OCI-LY7 (cell line): ENCODE results near the gene HDAC7. TPM values are rescaled to one million over a fixed set of nuclear protein-coding genes. Genes with fewer than 3 reads are reported as not detected.

Experiments
- BruUV-seq: library from RNA; stranded (reverse); fragments of 400-500 nt; replicated peaks from 2 replicates; lab custom pipeline; 2021; lab: Mats Ljungman, UMichigan
- CTCF ChIA-PET: fragments of 300-600 bp; sonication (Branson Sonifier 250); formaldehyde crosslinking; loops from one replicate; lab custom pipeline; 2022; ENCODE audit warnings: antibody characterized with exemption; ENCODE audit not compliant: unreplicated experiment; lab: Charles Lee
- POLR2A ChIA-PET: fragments of 300-600 bp; sonication (Branson Sonifier 250); formaldehyde crosslinking; loops from one replicate; lab custom pipeline; 2022; ENCODE audit warnings: antibody characterized with exemption; lab: Charles Lee
- DNase-seq: peaks from one replicate; pipeline ENCODE4 v3.0.0-alpha.2; 2015; ENCODE audit warnings: low spot score
- H2AFZ ChIP-seq: fragments of 200-600 bp; sonication (generic), shearing (Covaris generic); 2 replicates; pipeline ENCODE4 v1.6.1; 2014; ENCODE audit warnings: mild to moderate bottlenecking, antibody characterized with exemption, low read length, moderate library complexity
- H3K27ac ChIP-seq: fragments of 200-600 bp; sonication (generic); 2 replicates; pipeline ENCODE4 v1.5.1; 2014; ENCODE audit warnings: mixed run types, low read depth, mild to moderate bottlenecking, moderate library complexity, low read length, inconsistent platforms; ENCODE audit not compliant: poor library complexity, severe bottlenecking
- H3K36me3 ChIP-seq: fragments of 200-600 bp; sonication (generic); 2 replicates; pipeline ENCODE4 v1.6.1; 2014; ENCODE audit warnings: mild to moderate bottlenecking, antibody characterized with exemption, low read length, moderate library complexity, mixed read lengths; ENCODE audit not compliant: insufficient read depth
- H3K4me1 ChIP-seq: fragments of 200-600 bp; sonication (generic); 2 replicates; pipeline ENCODE4 v1.5.1; 2014; ENCODE audit warnings: mild to moderate bottlenecking, low read length; ENCODE audit not compliant: insufficient read depth, poor library complexity, severe bottlenecking
- H3K4me2 ChIP-seq: fragments of 200-600 bp; sonication (generic); 2 replicates; pipeline ENCODE4 v1.6.1; 2014; ENCODE audit warnings: mild to moderate bottlenecking, low read length
- H3K4me3 ChIP-seq: fragments of 200-600 bp; sonication (generic); 2 replicates; pipeline ENCODE4 v1.5.1; 2014; ENCODE audit warnings: mild to moderate bottlenecking, low read depth, low read length; ENCODE audit not compliant: poor library complexity, severe bottlenecking
- H3K79me2 ChIP-seq: fragments of 200-600 bp; sonication (generic); 2 replicates; pipeline ENCODE4 v1.6.1; 2016; ENCODE audit warnings: low read depth, mild to moderate bottlenecking, low read length, moderate library complexity, mixed read lengths; ENCODE audit not compliant: insufficient read depth
- H3K9me2 ChIP-seq: fragments of 200-600 bp; sonication (generic); 2 replicates; pipeline ENCODE4 v1.6.1; 2016; ENCODE audit warnings: mild to moderate bottlenecking, low read length, mixed read lengths; ENCODE audit not compliant: insufficient read depth
- H3K9me3 ChIP-seq: fragments of 200-600 bp; sonication (generic); 2 replicates; pipeline ENCODE4 v1.6.1; 2014; ENCODE audit warnings: mild to moderate bottlenecking, mixed run types, low read length, mixed read lengths
- H4K20me1 ChIP-seq: fragments of 200-600 bp; sonication (generic); 2 replicates; pipeline ENCODE4 v1.6.1; 2014; ENCODE audit warnings: mild to moderate bottlenecking, antibody characterized with exemption, low read length, moderate library complexity, mixed read lengths; ENCODE audit not compliant: insufficient read depth
- EZH2phosphoT487 ChIP-seq: fragments of 200-600 bp; sonication (generic); IDR thresholded peaks from 2 replicates; pipeline ENCODE4 v1.6.1; 2018; ENCODE audit warnings: low read depth, borderline replicate concordance, mild to moderate bottlenecking, mixed run types, antibody characterized with exemption, low read length, moderate library complexity, mixed read lengths
- intact Hi-C: fragments of 100-400 bp; cut with micrococcal nuclease; formaldehyde crosslinking; loops from one replicate; pipeline ENCODE4 v1.10.0; 2022; ENCODE audit not compliant: unreplicated experiment
- total RNA-seq, 2 experiments: library from RNA; depleted of rRNA in 1 of 2; stranded (reverse); fragments of >200 nt in 1 of 2; shearing (Covaris generic) in 1 of 2; gene quantifications; 2 replicates each; pipeline ENCODE4 v1.2.3, GENCODE V29; 2014 to 2022
- TF ChIP-seq, protein P1 (sequence below): fragments of 200-600 bp; sonication (generic); conservative IDR thresholded peaks from 2 replicates; pipeline ENCODE4 v1.5.1; 2014; ENCODE audit warnings: mild to moderate bottlenecking, antibody characterized with exemption, low read length, moderate library complexity, mixed read lengths

Gene HDAC7
- total RNA-seq, 2 experiments from 2014 or later: 45.9 to 131 TPM

DNA sequence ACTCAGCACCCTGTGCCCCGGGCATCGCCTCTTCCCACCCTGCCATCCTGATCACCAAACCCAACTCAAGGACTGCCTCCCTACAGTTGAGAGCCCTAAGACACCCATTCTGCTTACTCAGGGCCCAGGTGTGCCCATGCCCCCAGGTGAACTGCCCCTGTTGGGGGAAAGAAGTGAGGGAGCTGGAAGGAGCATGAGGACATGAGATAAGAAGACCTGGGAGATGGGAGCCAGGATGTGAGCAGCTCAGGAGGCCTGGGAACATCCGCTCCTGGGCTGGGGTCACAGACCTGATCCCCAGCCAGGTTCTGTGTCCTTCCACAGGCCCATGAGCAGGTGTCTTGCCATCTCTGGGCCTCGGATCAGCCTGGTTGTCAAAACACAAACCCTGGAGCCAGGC, 67.6 kb downstream of the HDAC7 start:
- CTCF ChIA-PET: interaction anchor here (0.6 kb wide), 1 partner anchor 15 kb away, joined by 14 read pairs; no protein-coding TSS in a partner anchor
- H2AFZ ChIP-seq: no peak overlapping the region
- intact Hi-C loops: no loop called here
- H3K4me3 ChIP-seq: no peak overlapping the region
- no peaks in the 10 kb centered on the region for H3K36me3 ChIP-seq
- H3K9me3 ChIP-seq: no peaks in the 10 kb centered on the region
- BruUV-seq: no TSS peak
- TF ChIP-seq, protein P1, sequence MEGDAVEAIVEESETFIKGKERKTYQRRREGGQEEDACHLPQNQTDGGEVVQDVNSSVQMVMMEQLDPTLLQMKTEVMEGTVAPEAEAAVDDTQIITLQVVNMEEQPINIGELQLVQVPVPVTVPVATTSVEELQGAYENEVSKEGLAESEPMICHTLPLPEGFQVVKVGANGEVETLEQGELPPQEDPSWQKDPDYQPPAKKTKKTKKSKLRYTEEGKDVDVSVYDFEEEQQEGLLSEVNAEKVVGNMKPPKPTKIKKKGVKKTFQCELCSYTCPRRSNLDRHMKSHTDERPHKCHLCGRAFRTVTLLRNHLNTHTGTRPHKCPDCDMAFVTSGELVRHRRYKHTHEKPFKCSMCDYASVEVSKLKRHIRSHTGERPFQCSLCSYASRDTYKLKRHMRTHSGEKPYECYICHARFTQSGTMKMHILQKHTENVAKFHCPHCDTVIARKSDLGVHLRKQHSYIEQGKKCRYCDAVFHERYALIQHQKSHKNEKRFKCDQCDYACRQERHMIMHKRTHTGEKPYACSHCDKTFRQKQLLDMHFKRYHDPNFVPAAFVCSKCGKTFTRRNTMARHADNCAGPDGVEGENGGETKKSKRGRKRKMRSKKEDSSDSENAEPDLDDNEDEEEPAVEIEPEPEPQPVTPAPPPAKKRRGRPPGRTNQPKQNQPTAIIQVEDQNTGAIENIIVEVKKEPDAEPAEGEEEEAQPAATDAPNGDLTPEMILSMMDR: no peak
- no peak for TF ChIP-seq EZH2phosphoT487
- POLR2A ChIA-PET: interaction anchor here (1.3 kb wide), 1 partner anchor 15 kb away, joined by 3 read pairs; no protein-coding TSS in a partner anchor
- no peaks in the 10 kb centered on the region for H3K9me2 ChIP-seq
- H4K20me1 ChIP-seq: no peaks in the 10 kb centered on the region
- H3K4me2 ChIP-seq: no peak overlapping the region
- peaks cover 54% of the 10 kb centered on the region for H3K4me1 ChIP-seq
- no peaks in the 10 kb centered on the region for H3K79me2 ChIP-seq
- H3K27ac ChIP-seq: no peak overlapping the region
- no peak for DNase-seq

DNA sequence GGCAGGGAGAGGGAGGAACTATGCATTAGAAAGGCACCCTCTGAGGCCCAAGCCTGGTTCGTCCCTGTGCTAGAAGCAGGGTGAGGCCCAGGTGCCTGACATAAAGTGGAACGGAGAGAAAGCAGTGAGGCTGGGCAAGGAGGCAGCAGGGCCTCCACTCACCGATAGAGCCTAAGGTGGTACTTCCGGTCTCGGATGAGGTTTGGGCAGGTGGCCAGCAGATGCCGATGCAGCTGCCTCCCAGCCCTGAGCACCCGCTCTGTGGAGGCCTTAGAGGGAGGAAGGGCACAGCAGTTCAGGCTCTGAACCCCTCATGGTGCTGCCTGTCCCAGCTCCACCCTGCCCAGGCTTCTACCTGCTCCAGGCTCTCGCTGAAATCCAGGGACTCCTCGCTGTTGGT, 68.1 kb downstream of the HDAC7 start:
- TF ChIP-seq, protein P1: no peak
- no peak for TF ChIP-seq EZH2phosphoT487
- Histone ChIP-seq H3K27ac (no peak overlapping the region), H3K9me3 (no peaks in the 10 kb centered on the region), H3K79me2 (no peaks in the 10 kb centered on the region), H3K4me2 (no peak overlapping the region), H3K4me1 (peaks cover 60% of the 10 kb centered on the region), H2AFZ (no peak overlapping the region), H3K36me3 (no peaks in the 10 kb centered on the region), H3K9me2 (no peaks in the 10 kb centered on the region), H3K4me3 (no peak overlapping the region), H4K20me1 (no peaks in the 10 kb centered on the region)
- no TSS peak for BruUV-seq
- POLR2A ChIA-PET: interaction anchor here (1.3 kb wide), 1 partner anchor 15 kb away, joined by 3 read pairs; no protein-coding TSS in a partner anchor
- peak; percentile 45 for DNase-seq
- CTCF ChIA-PET: interaction anchor here (0.6 kb wide), 1 partner anchor 15 kb away, joined by 14 read pairs; no protein-coding TSS in a partner anchor
- intact Hi-C loops: no loop called here

DNA sequence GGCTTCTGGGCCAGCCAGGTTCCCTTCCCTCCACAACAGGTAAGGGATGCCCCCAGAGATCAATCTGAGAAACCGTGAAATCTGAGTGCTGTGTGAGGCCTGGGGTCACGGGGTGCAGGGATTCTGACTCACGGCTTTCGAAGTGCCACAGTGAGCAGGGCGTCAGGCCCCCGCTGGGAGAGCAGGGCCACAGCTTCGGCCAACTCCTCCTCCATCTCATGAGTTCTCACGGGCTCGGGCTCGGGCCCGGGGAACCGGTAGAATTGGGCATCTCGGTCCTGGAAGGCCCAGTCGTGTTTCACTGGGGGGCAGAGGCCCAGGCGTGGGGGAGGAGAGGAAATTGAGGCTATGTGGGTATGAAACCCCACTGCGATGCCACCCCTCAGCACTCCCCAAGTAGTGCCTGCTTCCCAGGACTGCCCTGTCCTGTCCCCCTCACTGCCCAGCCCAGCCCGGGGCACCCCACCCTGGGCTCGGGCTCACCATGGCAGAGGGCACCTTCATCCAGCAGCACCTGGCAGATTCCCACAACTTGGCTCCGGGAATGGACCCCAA, 68.7 kb downstream of the HDAC7 start:
- intact Hi-C loops: no loop called here
- ChIA-PET CTCF (no interaction called here), POLR2A (interaction anchor here (1.3 kb wide), 1 partner anchor 16 kb away, joined by 3 read pairs; no protein-coding TSS in a partner anchor)
- Histone ChIP-seq H4K20me1 (no peaks in the 10 kb centered on the region), H2AFZ (no peak overlapping the region), H3K9me2 (no peaks in the 10 kb centered on the region), H3K4me3 (no peak overlapping the region), H3K4me1 (peaks cover 62% of the 10 kb centered on the region), H3K27ac (no peak overlapping the region), H3K36me3 (no peaks in the 10 kb centered on the region), H3K79me2 (no peaks in the 10 kb centered on the region), H3K9me3 (no peaks in the 10 kb centered on the region), H3K4me2 (no peak overlapping the region)
- TF ChIP-seq, protein P1: no peak
- no peak for TF ChIP-seq EZH2phosphoT487
- no peak for DNase-seq
- no TSS peak for BruUV-seq
